ENCODE measurements around the gene HINT1. TPM values are rescaled to one million over a fixed set of nuclear protein-coding genes. Genes with fewer than 3 reads are reported as not detected.

HINT1 gene
- total and polyA plus RNA-seq, 9 of the 15 experiments (the other 6 are each of a cell fraction or from before 2014, with no cell fraction given), result 296 to 1,027 (median 500) TPM

DNA sequence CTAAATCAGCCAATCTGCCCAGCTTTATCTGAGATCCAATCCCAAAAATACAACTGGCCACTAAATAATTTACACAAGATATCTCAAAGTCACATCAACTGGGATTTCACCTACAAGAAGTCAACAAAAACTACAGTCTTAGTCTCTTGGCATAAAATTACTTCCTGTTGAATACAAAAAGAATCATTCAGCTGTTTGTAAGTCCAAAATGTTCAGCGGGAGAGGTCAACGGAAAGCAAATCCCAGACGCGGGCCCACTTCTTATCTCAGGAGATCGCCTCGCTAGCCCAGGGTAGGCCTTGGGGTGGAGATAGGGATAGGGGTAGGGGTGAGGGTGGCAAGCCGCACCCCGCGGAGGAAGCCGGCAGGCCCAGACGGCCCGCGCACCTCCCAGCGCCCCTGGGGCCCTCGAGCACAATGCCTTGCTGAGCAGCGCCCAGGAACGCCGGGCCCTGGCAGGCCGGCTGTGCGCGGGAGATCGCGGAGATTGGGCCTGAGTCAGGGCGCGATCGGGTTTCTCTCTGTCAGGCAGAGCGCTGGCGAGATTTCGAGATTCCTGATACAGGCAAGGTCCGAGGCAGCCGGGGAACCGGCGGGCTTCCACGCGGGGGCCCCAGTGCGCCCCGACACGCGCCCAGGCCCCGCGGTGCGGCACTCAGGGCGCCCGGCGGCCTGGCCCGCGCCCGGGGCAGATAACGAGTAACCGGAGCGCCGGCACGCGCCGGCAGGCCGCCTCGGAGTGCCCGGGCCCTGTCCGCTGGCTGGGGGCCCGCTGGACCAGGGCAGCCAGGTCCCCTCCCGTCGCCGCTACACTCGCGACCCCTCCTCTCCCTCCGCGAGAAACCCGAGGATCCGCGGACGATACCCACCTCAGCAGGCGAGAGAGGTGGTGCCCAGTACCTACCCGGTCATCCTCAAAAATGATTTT, 601 bp downstream of the HINT1 start (continued):
- TF ChIP-seq MTA3 (IDR thresholded peaks at IDR 0.05; ENCODE audit: borderline replicate concordance) (peak; percentile 79; the same call in 1 of the 2 replicates), RFX1 (IDR thresholded peaks at IDR 0.05) (no peak), HIVEP1 (CRISPR knock-in tag; IDR thresholded peaks at IDR 0.05) (no peak), XRCC5 (IDR thresholded peaks at IDR 0.05; ENCODE audit: low read depth, low read length) (peak; percentile 45; the same call in 1 of the 2 replicates), MBD2 (IDR thresholded peaks at IDR 0.05; ENCODE audit: borderline replicate concordance, low read depth) (peak; percentile 49; the same call in 1 of the 2 replicates), HNRNPLL (IDR thresholded peaks at IDR 0.05; ENCODE audit: low read depth, low read length, poor library complexity, severe bottlenecking) (no peak), CREBBP (IDR thresholded peaks at IDR 0.05; ENCODE audit: low read depth, low read length) (no peak), BRD9 (IDR thresholded peaks at IDR 0.05; ENCODE audit: low read depth, partially characterized antibody) (peak; percentile 65), NR2C1 (IDR thresholded peaks at IDR 0.05) (no peak), NR2C1 (tag; IDR thresholded peaks at IDR 0.05) (no peak)
- TF ChIP-seq, protein P1, sequence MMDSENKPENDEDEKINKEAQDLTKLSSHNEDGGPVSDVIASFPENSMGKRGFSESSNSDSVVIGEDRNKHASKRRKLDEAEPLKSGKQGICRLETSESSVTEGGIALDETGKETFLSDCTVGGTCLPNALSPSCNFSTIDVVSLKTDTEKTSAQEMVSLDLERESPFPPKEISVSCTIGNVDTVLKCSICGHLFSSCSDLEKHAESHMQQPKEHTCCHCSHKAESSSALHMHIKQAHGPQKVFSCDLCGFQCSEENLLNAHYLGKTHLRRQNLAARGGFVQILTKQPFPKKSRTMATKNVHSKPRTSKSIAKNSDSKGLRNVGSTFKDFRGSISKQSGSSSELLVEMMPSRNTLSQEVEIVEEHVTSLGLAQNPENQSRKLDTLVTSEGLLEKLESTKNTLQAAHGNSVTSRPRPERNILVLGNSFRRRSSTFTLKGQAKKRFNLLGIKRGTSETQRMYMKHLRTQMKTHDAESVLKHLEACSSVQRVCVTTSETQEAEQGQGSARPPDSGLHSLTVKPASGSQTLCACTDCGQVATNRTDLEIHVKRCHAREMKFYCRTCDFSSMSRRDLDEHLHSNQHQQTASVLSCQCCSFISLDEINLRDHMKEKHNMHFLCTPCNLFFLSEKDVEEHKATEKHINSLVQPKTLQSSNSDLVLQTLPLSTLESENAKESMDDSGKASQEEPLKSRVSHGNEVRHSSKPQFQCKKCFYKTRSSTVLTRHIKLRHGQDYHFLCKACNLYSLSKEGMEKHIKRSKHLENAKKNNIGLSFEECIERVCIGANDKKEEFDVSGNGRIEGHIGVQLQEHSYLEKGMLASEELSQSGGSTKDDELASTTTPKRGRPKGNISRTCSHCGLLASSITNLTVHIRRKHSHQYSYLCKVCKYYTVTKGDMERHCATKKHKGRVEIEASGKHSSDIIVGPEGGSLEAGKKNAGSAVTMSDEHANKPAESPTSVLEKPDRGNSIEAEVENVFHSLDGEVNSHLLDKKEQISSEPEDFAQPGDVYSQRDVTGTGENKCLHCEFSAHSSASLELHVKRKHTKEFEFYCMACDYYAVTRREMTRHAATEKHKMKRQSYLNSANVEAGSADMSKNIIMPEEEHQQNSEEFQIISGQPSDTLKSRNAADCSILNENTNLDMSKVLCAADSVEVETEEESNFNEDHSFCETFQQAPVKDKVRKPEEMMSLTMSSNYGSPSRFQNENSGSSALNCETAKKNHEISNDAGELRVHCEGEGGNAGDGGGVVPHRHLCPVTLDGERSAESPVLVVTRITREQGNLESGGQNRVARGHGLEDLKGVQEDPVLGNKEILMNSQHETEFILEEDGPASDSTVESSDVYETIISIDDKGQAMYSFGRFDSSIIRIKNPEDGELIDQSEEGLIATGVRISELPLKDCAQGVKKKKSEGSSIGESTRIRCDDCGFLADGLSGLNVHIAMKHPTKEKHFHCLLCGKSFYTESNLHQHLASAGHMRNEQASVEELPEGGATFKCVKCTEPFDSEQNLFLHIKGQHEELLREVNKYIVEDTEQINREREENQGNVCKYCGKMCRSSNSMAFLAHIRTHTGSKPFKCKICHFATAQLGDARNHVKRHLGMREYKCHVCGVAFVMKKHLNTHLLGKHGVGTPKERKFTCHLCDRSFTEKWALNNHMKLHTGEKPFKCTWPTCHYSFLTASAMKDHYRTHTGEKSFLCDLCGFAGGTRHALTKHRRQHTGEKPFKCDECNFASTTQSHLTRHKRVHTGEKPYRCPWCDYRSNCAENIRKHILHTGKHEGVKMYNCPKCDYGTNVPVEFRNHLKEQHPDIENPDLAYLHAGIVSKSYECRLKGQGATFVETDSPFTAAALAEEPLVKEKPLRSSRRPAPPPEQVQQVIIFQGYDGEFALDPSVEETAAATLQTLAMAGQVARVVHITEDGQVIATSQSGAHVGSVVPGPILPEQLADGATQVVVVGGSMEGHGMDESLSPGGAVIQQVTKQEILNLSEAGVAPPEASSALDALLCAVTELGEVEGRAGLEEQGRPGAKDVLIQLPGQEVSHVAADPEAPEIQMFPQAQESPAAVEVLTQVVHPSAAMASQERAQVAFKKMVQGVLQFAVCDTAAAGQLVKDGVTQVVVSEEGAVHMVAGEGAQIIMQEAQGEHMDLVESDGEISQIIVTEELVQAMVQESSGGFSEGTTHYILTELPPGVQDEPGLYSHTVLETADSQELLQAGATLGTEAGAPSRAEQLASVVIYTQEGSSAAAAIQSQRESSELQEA (IDR thresholded peaks at IDR 0.05; ENCODE audit: low read depth), result no peak
- TF ChIP-seq, protein P2, sequence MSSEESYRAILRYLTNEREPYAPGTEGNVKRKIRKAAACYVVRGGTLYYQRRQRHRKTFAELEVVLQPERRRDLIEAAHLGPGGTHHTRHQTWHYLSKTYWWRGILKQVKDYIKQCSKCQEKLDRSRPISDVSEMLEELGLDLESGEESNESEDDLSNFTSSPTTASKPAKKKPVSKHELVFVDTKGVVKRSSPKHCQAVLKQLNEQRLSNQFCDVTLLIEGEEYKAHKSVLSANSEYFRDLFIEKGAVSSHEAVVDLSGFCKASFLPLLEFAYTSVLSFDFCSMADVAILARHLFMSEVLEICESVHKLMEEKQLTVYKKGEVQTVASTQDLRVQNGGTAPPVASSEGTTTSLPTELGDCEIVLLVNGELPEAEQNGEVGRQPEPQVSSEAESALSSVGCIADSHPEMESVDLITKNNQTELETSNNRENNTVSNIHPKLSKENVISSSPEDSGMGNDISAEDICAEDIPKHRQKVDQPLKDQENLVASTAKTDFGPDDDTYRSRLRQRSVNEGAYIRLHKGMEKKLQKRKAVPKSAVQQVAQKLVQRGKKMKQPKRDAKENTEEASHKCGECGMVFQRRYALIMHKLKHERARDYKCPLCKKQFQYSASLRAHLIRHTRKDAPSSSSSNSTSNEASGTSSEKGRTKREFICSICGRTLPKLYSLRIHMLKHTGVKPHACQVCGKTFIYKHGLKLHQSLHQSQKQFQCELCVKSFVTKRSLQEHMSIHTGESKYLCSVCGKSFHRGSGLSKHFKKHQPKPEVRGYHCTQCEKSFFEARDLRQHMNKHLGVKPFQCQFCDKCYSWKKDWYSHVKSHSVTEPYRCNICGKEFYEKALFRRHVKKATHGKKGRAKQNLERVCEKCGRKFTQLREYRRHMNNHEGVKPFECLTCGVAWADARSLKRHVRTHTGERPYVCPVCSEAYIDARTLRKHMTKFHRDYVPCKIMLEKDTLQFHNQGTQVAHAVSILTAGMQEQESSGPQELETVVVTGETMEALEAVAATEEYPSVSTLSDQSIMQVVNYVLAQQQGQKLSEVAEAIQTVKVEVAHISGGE (CRISPR knock-in tag; IDR thresholded peaks at IDR 0.05), result peak in 1 of 3 experiments; percentile 33; a peak in 1 of 6 replicates
- TF ChIP-seq, protein P3, sequence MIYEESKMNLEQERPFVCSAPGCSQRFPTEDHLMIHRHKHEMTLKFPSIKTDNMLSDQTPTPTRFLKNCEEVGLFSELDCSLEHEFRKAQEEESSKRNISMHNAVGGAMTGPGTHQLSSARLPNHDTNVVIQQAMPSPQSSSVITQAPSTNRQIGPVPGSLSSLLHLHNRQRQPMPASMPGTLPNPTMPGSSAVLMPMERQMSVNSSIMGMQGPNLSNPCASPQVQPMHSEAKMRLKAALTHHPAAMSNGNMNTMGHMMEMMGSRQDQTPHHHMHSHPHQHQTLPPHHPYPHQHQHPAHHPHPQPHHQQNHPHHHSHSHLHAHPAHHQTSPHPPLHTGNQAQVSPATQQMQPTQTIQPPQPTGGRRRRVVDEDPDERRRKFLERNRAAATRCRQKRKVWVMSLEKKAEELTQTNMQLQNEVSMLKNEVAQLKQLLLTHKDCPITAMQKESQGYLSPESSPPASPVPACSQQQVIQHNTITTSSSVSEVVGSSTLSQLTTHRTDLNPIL (CRISPR knock-in tag; IDR thresholded peaks at IDR 0.05), result no peak

Data from K562 (cell line).